Esophagus (tissue), 2 donors: ENCODE measurements around the gene SLC25A5. TPM values are rescaled to one million over a fixed set of nuclear protein-coding genes. Genes with fewer than 3 reads are reported as not detected.
A peak's percentile ranks its signal among the peaks of the same experiment; 100 is the strongest.
"Not testable (repeated sequence)": the region's sequence is repeated elsewhere in the genome, so short reads cannot be mapped to it uniquely, and the experiment has no call there.

Source experiments
- H3K27ac ChIP-seq, 2 donors: one replicate each; pipeline ENCODE4 v1.5.1; 2013; ENCODE audit warnings: low read depth in 2 of 2, mild to moderate bottlenecking in 2 of 2, inconsistent platforms in 1 of 2, low read length in 1 of 2, moderate library complexity in 1 of 2
- H3K27me3 ChIP-seq, 2 donors: one replicate each; pipeline ENCODE4 v1.6.1; 2013; ENCODE audit warnings: low read length in 2 of 2, control low read depth in 1 of 2, mild to moderate bottlenecking in 1 of 2; ENCODE audit not compliant: insufficient read depth in 2 of 2, control insufficient read depth in 1 of 2
- H3K36me3 ChIP-seq, 2 donors: one replicate each; pipeline ENCODE4 v1.6.1; 2013; ENCODE audit warnings: low read length in 1 of 2; ENCODE audit not compliant: control insufficient read depth in 2 of 2, insufficient read depth in 2 of 2
- H3K4me1 ChIP-seq, 2 donors: one replicate each; pipeline ENCODE4 v1.6.1; 2013; ENCODE audit warnings: low read length in 1 of 2; ENCODE audit not compliant: control insufficient read depth in 2 of 2, insufficient read depth in 2 of 2
- H3K4me3 ChIP-seq, 2 donors: one replicate each; pipeline ENCODE4 v1.5.1; 2013; ENCODE audit warnings: low read length in 2 of 2, mild to moderate bottlenecking in 2 of 2, low read depth in 1 of 2, moderate library complexity in 1 of 2
- H3K9me3 ChIP-seq, 2 donors: one replicate each; pipeline ENCODE4 v1.6.1; 2013; ENCODE audit warnings: mild to moderate bottlenecking in 2 of 2, low read depth in 1 of 2, low read length in 1 of 2, moderate library complexity in 1 of 2; ENCODE audit not compliant: control insufficient read depth in 2 of 2, insufficient read depth in 1 of 2
- WGBS, 2 donors: extraction: QIAGEN DNeasy Blood & Tissue Kit; methylation state at CpG; one replicate each; pipeline ENCODE4 v1.1.7; 2013; 5-methylcytosine and 5-hydroxymethylcytosine counted together
- polyA plus RNA-seq, 2 donors: library from polyadenylated mRNA; stranded (reverse); fragments of 200-250 nt; gene quantifications; one replicate each; pipeline ENCODE4 v1.2.3, GENCODE V29; 2013
- donor health status: healthy with polysubstance abuse.
- donor health status: Bipolar disorder and iron deficiency.

Gene SLC25A5
- polyA plus RNA-seq, 2 donors: 103 to 517 TPM

- WGBS, 2 donors: 58 to 67% methylated on average over 7 of the region's 7 CpGs
- H3K4me3 ChIP-seq: no peak overlapping the region
- H3K27ac ChIP-seq: peak overlapping the region; percentile 95
- H3K4me1 ChIP-seq: peaks cover 0 to 8% of the 10 kb centered on the region in 2 donors
- no peaks in the 10 kb centered on the region for H3K27me3 ChIP-seq
- no peaks in the 10 kb centered on the region for H3K9me3 ChIP-seq
- no peaks in the 10 kb centered on the region for H3K36me3 ChIP-seq
Observed at GRCh38 chrX:119501511-119502148, 33.4 kb downstream of the SLC25A5 start.

- peaks cover 0 to 8% of the 10 kb centered on the region in 2 donors for H3K4me1 ChIP-seq
- no peak overlapping the region for H3K4me3 ChIP-seq
- H3K27ac ChIP-seq: peak overlapping the region; percentile 95
- H3K9me3 ChIP-seq: no peaks in the 10 kb centered on the region
- 21 to 39% methylated on average over 11 of the region's 11 CpGs for WGBS, 2 donors
- no peaks in the 10 kb centered on the region for H3K27me3 ChIP-seq
- H3K36me3 ChIP-seq: no peaks in the 10 kb centered on the region
Observed at GRCh38 chrX:119502727-119503483, 34.7 kb downstream of the SLC25A5 start.

GRCh38 chrX:119503484-119503861, 35.2 kb downstream of the SLC25A5 start:
- 13 to 47% methylated on average over 2 of the region's 2 CpGs for WGBS, 2 donors

GRCh38 chrX:119505145-119505544, 36.9 kb downstream of the SLC25A5 start:
- not testable (repeated sequence) for H3K4me3 ChIP-seq, H3K9me3 ChIP-seq, H3K36me3 ChIP-seq, H3K27me3 ChIP-seq, H3K4me1 ChIP-seq, H3K27ac ChIP-seq
- 84 to 89% methylated on average over 10 of the region's 10 CpGs for whole genome bisulfite sequencing, 2 donors

More at GRCh38 chrX:119503484-119503861, 35.2 kb downstream of the SLC25A5 start:
- peaks cover 0 to 8% of the 10 kb centered on the region in 2 donors for H3K4me1 ChIP-seq
- no peaks in the 10 kb centered on the region for H3K36me3 ChIP-seq
- no peak overlapping the region for H3K4me3 ChIP-seq
- H3K27ac ChIP-seq: peak overlapping the region; percentile 95
- H3K9me3 ChIP-seq: no peaks in the 10 kb centered on the region
- no peaks in the 10 kb centered on the region for H3K27me3 ChIP-seq

- Histone ChIP-seq H3K4me1 (peaks cover 0 to 8% of the 10 kb centered on the region in 2 donors), H3K4me3 (no peak overlapping the region), H3K27ac (no peak overlapping the region), H3K9me3 (no peaks in the 10 kb centered on the region), H3K27me3 (no peaks in the 10 kb centered on the region), H3K36me3 (no peaks in the 10 kb centered on the region)
- WGBS, 2 donors: 59 to 77% methylated on average over 4 of the region's 4 CpGs
Observed at GRCh38 chrX:119505945-119506344, 37.7 kb downstream of the SLC25A5 start.

- Histone ChIP-seq H3K4me1 (peaks cover 0 to 6% of the 10 kb centered on the region in 2 donors), H3K4me3 (no peak overlapping the region), H3K27ac (peak overlapping the region in 1 of 2 donors; percentile 60), H3K27me3 (no peaks in the 10 kb centered on the region), H3K36me3 (no peaks in the 10 kb centered on the region), H3K9me3 (no peaks in the 10 kb centered on the region)
- 67 to 70% methylated on average over 6 of the region's 6 CpGs for WGBS, 2 donors
Observed at GRCh38 chrX:119507206-119507605, 39.0 kb downstream of the SLC25A5 start.

GRCh38 chrX:119512146-119512800, 44.0 kb downstream of the SLC25A5 start:
- Histone ChIP-seq H3K9me3 (peaks cover 0 to 2% of the 10 kb centered on the region in 2 donors), H3K36me3 (no peaks in the 10 kb centered on the region), H3K4me1 (no peaks in the 10 kb centered on the region), H3K27ac (no peak overlapping the region), H3K27me3 (no peaks in the 10 kb centered on the region), H3K4me3 (no peak overlapping the region)
- WGBS, 2 donors: 45 to 46% methylated on average over 14 of the region's 14 CpGs

GRCh38 chrX:119516157-119516702, 48.0 kb downstream of the SLC25A5 start:
- 38 to 41% methylated on average over 5 of the region's 5 CpGs for WGBS, 2 donors
- Histone ChIP-seq H3K27me3 (no peaks in the 10 kb centered on the region), H3K36me3 (no peaks in the 10 kb centered on the region), H3K4me3 (no peak overlapping the region), H3K4me1 (no peaks in the 10 kb centered on the region), H3K27ac (no peak overlapping the region), H3K9me3 (peaks cover 0 to 2% of the 10 kb centered on the region in 2 donors)

GRCh38 chrX:119518371-119518770, 50.1 kb downstream of the SLC25A5 start:
- H3K4me1 ChIP-seq: no peaks in the 10 kb centered on the region
- no peaks in the 10 kb centered on the region for H3K36me3 ChIP-seq
- WGBS, 2 donors: 62 to 70% methylated on average over 4 of the region's 4 CpGs
- H3K27me3 ChIP-seq: no peaks in the 10 kb centered on the region
- H3K4me3 ChIP-seq: no peak overlapping the region
- H3K27ac ChIP-seq: no peak overlapping the region
- H3K9me3 ChIP-seq: peaks cover 0 to 2% of the 10 kb centered on the region in 2 donors
